ENCODE data around the gene SLC22A23.

The SLC22A23 gene

DNA sequence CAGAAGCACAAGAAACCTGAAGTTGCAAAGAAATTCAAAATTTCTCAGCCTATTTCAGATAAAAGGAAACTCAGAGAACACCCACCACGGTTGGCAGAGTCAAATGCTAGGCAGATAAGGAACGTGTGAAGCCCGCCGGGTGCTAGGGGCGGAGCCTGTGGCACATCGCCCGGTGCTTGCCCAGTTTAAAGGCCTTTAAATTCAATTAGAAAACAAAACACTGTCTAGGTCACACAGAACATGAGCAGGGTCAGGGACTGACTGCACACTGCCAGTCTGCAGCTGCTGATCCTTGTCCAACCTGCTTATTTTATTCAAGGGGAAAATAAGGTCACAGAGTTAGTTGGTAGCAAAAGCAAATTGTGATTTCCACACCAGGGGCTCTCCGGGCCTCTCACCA is 122.3 kb downstream of the SLC22A23 start:
- no peak for DNase-seq (ENCODE audit: insufficient read length, low spot score)
- TF ChIP-seq, protein P1, sequence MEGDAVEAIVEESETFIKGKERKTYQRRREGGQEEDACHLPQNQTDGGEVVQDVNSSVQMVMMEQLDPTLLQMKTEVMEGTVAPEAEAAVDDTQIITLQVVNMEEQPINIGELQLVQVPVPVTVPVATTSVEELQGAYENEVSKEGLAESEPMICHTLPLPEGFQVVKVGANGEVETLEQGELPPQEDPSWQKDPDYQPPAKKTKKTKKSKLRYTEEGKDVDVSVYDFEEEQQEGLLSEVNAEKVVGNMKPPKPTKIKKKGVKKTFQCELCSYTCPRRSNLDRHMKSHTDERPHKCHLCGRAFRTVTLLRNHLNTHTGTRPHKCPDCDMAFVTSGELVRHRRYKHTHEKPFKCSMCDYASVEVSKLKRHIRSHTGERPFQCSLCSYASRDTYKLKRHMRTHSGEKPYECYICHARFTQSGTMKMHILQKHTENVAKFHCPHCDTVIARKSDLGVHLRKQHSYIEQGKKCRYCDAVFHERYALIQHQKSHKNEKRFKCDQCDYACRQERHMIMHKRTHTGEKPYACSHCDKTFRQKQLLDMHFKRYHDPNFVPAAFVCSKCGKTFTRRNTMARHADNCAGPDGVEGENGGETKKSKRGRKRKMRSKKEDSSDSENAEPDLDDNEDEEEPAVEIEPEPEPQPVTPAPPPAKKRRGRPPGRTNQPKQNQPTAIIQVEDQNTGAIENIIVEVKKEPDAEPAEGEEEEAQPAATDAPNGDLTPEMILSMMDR (IDR thresholded peaks at IDR 0.05; ENCODE audit: insufficient read depth, missing control alignments): no peak
- no peak for FAIRE-seq

DNA sequence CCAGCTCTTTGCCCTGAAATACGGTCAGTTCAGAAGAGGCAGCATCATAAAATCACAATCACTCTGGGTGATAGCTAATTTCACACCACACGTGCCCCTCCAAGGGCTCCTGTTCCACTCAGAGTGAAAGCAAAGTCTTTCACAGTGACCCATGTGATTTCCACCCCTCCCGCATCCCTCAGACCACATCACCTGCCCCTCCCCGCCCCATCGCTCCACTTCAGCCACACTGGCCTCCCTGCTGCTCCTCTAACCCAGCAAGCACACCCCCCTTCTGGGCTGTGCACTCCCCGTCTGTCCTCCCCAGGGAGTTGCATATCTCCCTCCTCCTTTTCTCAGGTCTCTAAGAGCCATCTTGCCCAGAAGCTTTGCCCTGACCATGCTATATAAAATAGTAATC is 123.6 kb downstream of the SLC22A23 start:
- DNase-seq (ENCODE audit: insufficient read length, low spot score): no peak
- TF ChIP-seq, protein P1 (IDR thresholded peaks at IDR 0.05; ENCODE audit: insufficient read depth, missing control alignments): no peak
- no peak for FAIRE-seq

DNA sequence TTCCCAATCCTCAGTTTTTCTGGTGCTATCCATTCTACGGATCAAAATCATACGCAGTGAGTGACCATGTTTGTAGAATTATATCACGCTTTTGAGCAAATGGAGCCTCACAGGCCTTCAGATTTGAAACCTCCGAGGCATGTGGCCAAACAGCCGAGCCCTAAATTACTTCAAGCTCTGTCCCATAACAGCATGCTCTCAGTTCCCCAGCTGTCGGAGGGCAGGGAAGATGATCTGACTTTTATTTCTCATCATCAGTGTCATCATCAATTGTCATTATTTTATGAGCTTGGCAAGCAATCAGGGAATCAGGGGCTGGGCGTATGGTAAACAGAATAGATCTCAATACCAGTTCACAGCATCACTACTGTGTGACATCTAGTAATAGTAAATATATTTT is 124.9 kb downstream of the SLC22A23 start:
- no peak for FAIRE-seq
- no peak for DNase-seq (ENCODE audit: insufficient read length, low spot score)
- TF ChIP-seq, protein P1 (IDR thresholded peaks at IDR 0.05; ENCODE audit: insufficient read depth, missing control alignments): no peak

DNA sequence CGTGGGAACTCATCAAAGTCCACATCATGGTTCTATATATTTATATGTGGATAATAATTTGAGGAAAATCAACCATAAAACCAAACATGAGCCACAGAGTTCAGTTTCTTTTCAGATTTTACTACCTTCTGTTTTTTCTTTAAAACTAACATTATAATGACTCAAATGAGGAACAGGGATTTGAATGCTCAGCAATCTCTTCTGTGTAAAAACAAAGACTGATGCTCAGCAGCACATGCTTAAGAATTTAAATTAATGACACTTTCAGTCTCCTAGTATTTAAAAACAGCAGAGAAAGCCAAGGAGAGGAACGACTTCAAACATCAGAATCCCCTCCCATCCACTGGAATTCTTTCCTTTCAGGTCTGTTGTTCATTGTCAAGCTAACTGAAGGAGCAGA is 125.4 kb downstream of the SLC22A23 start:
- TF ChIP-seq, protein P1 (IDR thresholded peaks at IDR 0.05; ENCODE audit: insufficient read depth, missing control alignments): no peak
- DNase-seq (ENCODE audit: insufficient read length, low spot score) (no peak), FAIRE-seq (no peak)

DNA sequence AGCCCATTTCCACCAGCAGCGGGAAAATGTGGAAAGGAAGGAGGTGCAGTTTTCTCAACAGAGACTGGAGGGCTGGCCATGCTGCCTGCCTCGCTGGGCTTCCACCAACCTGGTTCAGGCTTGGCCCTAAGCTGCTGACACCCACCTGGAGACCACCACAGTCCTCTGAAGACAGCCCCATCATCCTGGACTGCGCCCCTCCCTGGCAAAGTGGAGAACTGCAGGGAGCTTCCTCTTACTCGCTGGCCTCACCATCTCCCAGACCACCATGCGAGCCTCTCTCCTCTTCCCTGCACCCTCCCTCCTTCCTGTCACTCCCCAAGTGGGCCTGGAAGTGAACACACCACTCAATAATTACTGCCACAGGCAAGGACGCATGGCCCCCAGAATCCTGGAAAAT is 126.7 kb downstream of the SLC22A23 start:
- DNase-seq (ENCODE audit: insufficient read length, low spot score) (no peak), FAIRE-seq (no peak)
- TF ChIP-seq, protein P1 (IDR thresholded peaks at IDR 0.05; ENCODE audit: insufficient read depth, missing control alignments): no peak

DNA sequence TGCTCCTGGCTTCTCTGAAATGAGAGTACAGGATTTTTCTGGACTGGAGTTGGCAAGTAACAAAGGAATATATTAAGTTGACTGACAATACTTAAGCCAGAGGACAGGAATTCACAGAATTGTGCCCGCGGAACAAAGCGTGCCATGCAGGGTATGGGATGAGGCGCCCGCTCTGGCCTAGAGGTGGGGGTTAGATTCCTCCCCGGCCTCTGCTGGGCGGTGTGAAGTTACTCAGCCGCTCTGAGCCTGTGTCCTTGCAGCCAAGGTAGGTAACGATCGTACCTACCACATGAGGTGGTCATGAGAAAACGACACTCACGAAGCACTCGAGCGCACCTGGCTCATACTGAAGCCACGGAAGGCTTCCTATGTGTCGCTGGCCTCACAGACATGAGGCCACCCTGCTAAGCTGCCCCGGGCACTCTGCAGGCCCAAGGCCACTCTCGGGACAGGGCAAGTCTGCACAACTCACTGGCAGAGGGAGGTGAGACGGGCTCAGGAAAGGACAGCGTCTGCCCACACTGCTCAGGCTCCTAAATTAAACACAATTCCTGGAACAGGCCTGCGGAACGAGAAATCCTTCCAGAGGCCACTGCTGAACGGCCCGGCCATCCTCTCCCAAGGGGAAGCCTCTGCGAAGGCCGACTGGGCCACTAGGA is 127.3 kb downstream of the SLC22A23 start:
- TF ChIP-seq, protein P1 (IDR thresholded peaks at IDR 0.05; ENCODE audit: insufficient read depth, missing control alignments): no peak
- FAIRE-seq (no peak), DNase-seq (ENCODE audit: insufficient read length, low spot score) (no peak)

DNA sequence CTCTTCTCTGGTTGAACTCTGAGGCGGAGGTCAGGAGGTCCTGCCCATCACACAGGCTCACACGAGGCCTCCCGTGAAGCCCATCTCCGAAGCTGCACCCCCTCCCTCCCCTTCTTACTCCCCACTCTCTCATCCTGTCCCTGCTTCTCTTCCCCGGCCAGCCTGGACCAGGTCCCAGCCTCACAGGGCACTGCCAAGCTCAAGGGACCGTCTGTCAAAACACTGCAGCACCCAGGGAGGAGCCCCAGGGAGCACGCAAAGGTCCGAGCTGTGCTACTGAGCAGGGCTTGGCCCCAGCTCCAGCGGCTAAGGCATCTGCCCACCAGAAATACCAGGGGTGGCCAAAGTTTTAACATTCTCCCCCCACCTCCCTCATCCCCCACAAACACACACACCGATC is 128.1 kb downstream of the SLC22A23 start:
- no peak for DNase-seq (ENCODE audit: insufficient read length, low spot score)
- TF ChIP-seq, protein P1 (IDR thresholded peaks at IDR 0.05; ENCODE audit: insufficient read depth, missing control alignments): no peak
- FAIRE-seq: no peak

All from D721Med (cell line).